ENCODE data around the gene AATK.

The AATK gene

GRCh38 chr17:81166033-81166492, at the start of gene AATK:
Gene AATK, minus strand, starts transcription at chr17:81166221. Its CDS starts 229 bp downstream, at chr17:81165992.
- no peak for DNase-seq (ENCODE audit: low read depth in 2 of 2)

GRCh38 chr17:81213978-81214377, 48.0 kb upstream of the AATK start:
- no peak for DNase-seq (ENCODE audit: low read depth in 2 of 2)

- no peak for DNase-seq (ENCODE audit: low read depth in 2 of 2)
Observed at GRCh38 chr17:81212365-81212764, 46.3 kb upstream of the AATK start.

- DNase-seq (ENCODE audit: low read depth in 2 of 2), result no peak
Observed at GRCh38 chr17:81210868-81211267, 44.8 kb upstream of the AATK start.

GRCh38 chr17:81210466-81210865, 44.4 kb upstream of the AATK start:
- no peak for DNase-seq (ENCODE audit: low read depth in 2 of 2)

GRCh38 chr17:81209141-81209540, 43.1 kb upstream of the AATK start:
- DNase-seq (ENCODE audit: low read depth in 2 of 2), result no peak

GRCh38 chr17:81208651-81209050, 42.6 kb upstream of the AATK start:
- DNase-seq (ENCODE audit: low read depth in 2 of 2), result no peak

- DNase-seq (ENCODE audit: low read depth in 2 of 2), result no peak
Observed at GRCh38 chr17:81207610-81208581, 41.9 kb upstream of the AATK start.

GRCh38 chr17:81206657-81207056, 40.6 kb upstream of the AATK start:
- no peak for DNase-seq (ENCODE audit: low read depth in 2 of 2)

- no peak for DNase-seq (ENCODE audit: low read depth in 2 of 2)
Observed at GRCh38 chr17:81206166-81206565, 40.1 kb upstream of the AATK start.

- DNase-seq (ENCODE audit: low read depth in 2 of 2), result no peak
Observed at GRCh38 chr17:81204578-81204977, 38.6 kb upstream of the AATK start.

GRCh38 chr17:81203136-81203535, 37.1 kb upstream of the AATK start:
- no peak for DNase-seq (ENCODE audit: low read depth in 2 of 2)

- DNase-seq (ENCODE audit: low read depth in 2 of 2), result no peak
Observed at GRCh38 chr17:81202318-81202717, 36.3 kb upstream of the AATK start.

GRCh38 chr17:81200695-81201580, 34.9 kb upstream of the AATK start:
- no peak for DNase-seq (ENCODE audit: low read depth in 2 of 2)

- no peak for DNase-seq (ENCODE audit: low read depth in 2 of 2)
Observed at GRCh38 chr17:81200201-81200600, 34.2 kb upstream of the AATK start.

- DNase-seq (ENCODE audit: low read depth in 2 of 2), result no peak
Observed at GRCh38 chr17:81199482-81199830, 33.4 kb upstream of the AATK start.

- DNase-seq (ENCODE audit: low read depth in 2 of 2), result no peak
Observed at GRCh38 chr17:81198826-81199481, 32.9 kb upstream of the AATK start.

GRCh38 chr17:81197831-81198490, 31.9 kb upstream of the AATK start:
- DNase-seq (ENCODE audit: low read depth in 2 of 2), result no peak

- DNase-seq (ENCODE audit: low read depth in 2 of 2), result no peak
Observed at GRCh38 chr17:81197409-81197795, 31.4 kb upstream of the AATK start.

- DNase-seq (ENCODE audit: low read depth in 2 of 2), result no peak
Observed at GRCh38 chr17:81196505-81197408, 30.7 kb upstream of the AATK start.
